ENCODE results near the gene SPTSSA.

- TF ChIP-seq CTCF (IDR thresholded peaks at IDR 0.05; ENCODE audit: insufficient read depth, low read depth, low read length) (no peak), EZH2 (IDR thresholded peaks at IDR 0.05; ENCODE audit: insufficient read depth, low read length) (no peak)
These were observed 23.6 kb downstream of the SPTSSA start for GRCh38 chr14:34438438-34438837.

Data from astrocyte (in vitro differentiated cells and primary cell).